Fibroblast of skin of left biceps (primary cell): ENCODE results near the gene MRM2.
A peak's percentile ranks its signal among the peaks of the same experiment; 100 is the strongest.

Experiments used
- DNase-seq, 2 experiments: peaks; one replicate each; pipeline ENCODE4 v3.0.0-alpha.2; 2013; ENCODE audit warnings: low read depth in 2 of 2

MRM2 gene

GRCh38 chr7:2266911-2267310, 24.9 kb upstream of the MRM2 start:
- DNase-seq: no peak

- DNase-seq: no peak
These were observed 22.2 kb upstream of the MRM2 start for GRCh38 chr7:2264158-2264557.

GRCh38 chr7:2263176-2263575, 21.2 kb upstream of the MRM2 start:
- no peak for DNase-seq

GRCh38 chr7:2261611-2262010, 19.6 kb upstream of the MRM2 start:
- DNase-seq: no peak

- DNase-seq: no peak
These were observed 18.8 kb upstream of the MRM2 start for GRCh38 chr7:2260820-2261219.

- no peak for DNase-seq
These were observed 17.5 kb upstream of the MRM2 start for GRCh38 chr7:2259480-2259879.

GRCh38 chr7:2258661-2259365, 16.8 kb upstream of the MRM2 start:
- no peak for DNase-seq

GRCh38 chr7:2257651-2258050, 15.6 kb upstream of the MRM2 start:
- DNase-seq: no peak

- DNase-seq: no peak
These were observed 15.1 kb upstream of the MRM2 start for GRCh38 chr7:2257046-2257551.

- DNase-seq: no peak
These were observed 14.5 kb upstream of the MRM2 start for GRCh38 chr7:2256306-2257045.

GRCh38 chr7:2255145-2256139, 13.4 kb upstream of the MRM2 start:
- no peak for DNase-seq

- DNase-seq: no peak
These were observed 12.6 kb upstream of the MRM2 start for GRCh38 chr7:2254429-2255144.

GRCh38 chr7:2253525-2254244, 11.7 kb upstream of the MRM2 start:
- no peak for DNase-seq

GRCh38 chr7:2253021-2253420, 11.0 kb upstream of the MRM2 start:
- no peak for DNase-seq

GRCh38 chr7:2251841-2252771, 10.1 kb upstream of the MRM2 start:
- no peak for DNase-seq

GRCh38 chr7:2251381-2251780, 9.4 kb upstream of the MRM2 start:
- no peak for DNase-seq

GRCh38 chr7:2249744-2250323, 7.8 kb upstream of the MRM2 start:
- DNase-seq: no peak

GRCh38 chr7:2248984-2249694, 7.1 kb upstream of the MRM2 start:
- peak; percentile 76 to 80 for DNase-seq
